Neutrophil (primary cell): Measurements from ENCODE around the gene ATP2B3.

Source experiments
- H3K27ac ChIP-seq: fragments of 200-600 bp; sonication (generic); 2 replicates; pipeline ENCODE4 v1.5.1; 2016; ENCODE audit warnings: mild to moderate bottlenecking, moderate library complexity
- H3K27me3 ChIP-seq: fragments of 200-600 bp; sonication (generic); 2 replicates; pipeline ENCODE4 v1.6.0; 2016; ENCODE audit warnings: mild to moderate bottlenecking
- H3K36me3 ChIP-seq: fragments of 200-600 bp; sonication (generic); 2 replicates; pipeline ENCODE4 v1.5.1; 2017
- H3K4me1 ChIP-seq, 2 experiments: fragments of 200-600 bp in 1 of 2; sonication (generic) in 1 of 2; 1 replicate in 1 of 2; 2 replicates in 1 of 2; pipeline versions ENCODE4 v1.5.1 to v1.6.1; 2013 to 2016; ENCODE audit warnings: low read depth in 1 of 2, low read length in 1 of 2, mild to moderate bottlenecking in 1 of 2, moderate library complexity in 1 of 2; ENCODE audit not compliant: control insufficient read depth in 1 of 2, insufficient read depth in 1 of 2
- H3K4me3 ChIP-seq, 2 experiments: fragments of 200-600 bp in 1 of 2; sonication (generic) in 1 of 2; 1 replicate in 1 of 2; 2 replicates in 1 of 2; pipeline ENCODE4 v1.5.1; 2013 to 2016; ENCODE audit warnings: low read depth in 1 of 2, low read length in 1 of 2, mild to moderate bottlenecking in 1 of 2, moderate library complexity in 1 of 2
- H3K9me3 ChIP-seq: fragments of 200-600 bp; sonication (generic); 2 replicates; pipeline ENCODE4 v1.5.1; 2016
- CTCF ChIP-seq: fragments of 200-600 bp; sonication (generic); IDR thresholded peaks from 2 replicates; pipeline ENCODE4 v1.5.1; 2016; ENCODE audit warnings: antibody characterized with exemption

ATP2B3 gene

GRCh38 chrX:153620576-153620975 lies 103.1 kb downstream of the ATP2B3 start:
- H3K27ac ChIP-seq = no peak overlapping the region
- TF ChIP-seq CTCF = no peak

GRCh38 chrX:153621949-153622598 lies 104.6 kb downstream of the ATP2B3 start:
- peaks cover 13% of the 10 kb centered on the region for H3K27me3 ChIP-seq
- H3K4me1 ChIP-seq = no peaks in the 10 kb centered on the region
- no peaks in the 10 kb centered on the region for H3K36me3 ChIP-seq
- no peaks in the 10 kb centered on the region for H3K9me3 ChIP-seq
- no peak overlapping the region for H3K27ac ChIP-seq
- no peak overlapping the region for H3K4me3 ChIP-seq
- TF ChIP-seq CTCF = no peak

More at GRCh38 chrX:153620576-153620975, 103.1 kb downstream of the ATP2B3 start:
- Histone ChIP-seq H3K4me3 (no peak overlapping the region), H3K36me3 (no peaks in the 10 kb centered on the region), H3K27me3 (peaks cover 13% of the 10 kb centered on the region), H3K4me1 (no peaks in the 10 kb centered on the region), H3K9me3 (no peaks in the 10 kb centered on the region)

DNA sequence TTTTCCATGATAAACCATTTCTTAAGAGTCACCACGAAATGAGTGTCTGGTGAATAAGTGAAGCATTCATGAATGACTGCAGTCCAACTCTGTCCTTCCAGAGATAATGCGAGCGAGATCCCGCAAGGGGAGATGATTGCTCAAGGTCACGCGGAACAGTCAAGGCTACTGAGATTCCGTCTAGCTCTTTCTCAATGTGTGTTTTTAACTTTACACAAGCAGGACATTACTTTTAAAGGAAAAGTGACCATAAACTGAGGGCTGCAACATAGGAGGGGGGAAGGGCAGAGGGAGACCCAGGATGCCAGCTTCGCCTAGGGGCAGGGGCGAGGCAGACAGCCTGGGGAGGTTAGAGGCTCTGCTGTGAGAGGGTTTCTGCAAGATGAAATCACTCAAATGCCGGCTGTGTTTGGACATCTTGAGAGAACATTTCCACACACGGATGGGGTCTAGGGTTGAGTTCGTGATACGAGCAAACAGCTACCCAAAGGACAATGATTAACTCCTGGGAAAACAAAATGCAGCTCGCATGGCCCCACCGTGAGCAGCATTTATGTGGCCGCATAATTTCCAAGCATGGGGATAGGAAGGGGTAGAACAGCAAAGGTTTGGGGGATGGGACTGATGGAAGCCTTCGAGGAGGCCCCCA lies 105.3 kb downstream of the ATP2B3 start:
- Histone ChIP-seq H3K27ac (no peak overlapping the region), H3K4me3 (no peak overlapping the region), H3K36me3 (no peaks in the 10 kb centered on the region), H3K4me1 (no peaks in the 10 kb centered on the region), H3K9me3 (no peaks in the 10 kb centered on the region), H3K27me3 (peaks cover 10% of the 10 kb centered on the region)
- no peak for TF ChIP-seq CTCF

GRCh38 chrX:153623310-153624029 lies 106.0 kb downstream of the ATP2B3 start:
- H3K4me1 ChIP-seq = no peaks in the 10 kb centered on the region
- no peak for TF ChIP-seq CTCF
- peaks cover 3% of the 10 kb centered on the region for H3K27me3 ChIP-seq
- no peak overlapping the region for H3K27ac ChIP-seq
- H3K9me3 ChIP-seq = no peaks in the 10 kb centered on the region
- no peaks in the 10 kb centered on the region for H3K36me3 ChIP-seq
- H3K4me3 ChIP-seq = no peak overlapping the region

GRCh38 chrX:153624196-153625091 lies 107.0 kb downstream of the ATP2B3 start:
- H3K27ac ChIP-seq = no peak overlapping the region
- no peak overlapping the region for H3K4me3 ChIP-seq
- no peaks in the 10 kb centered on the region for H3K4me1 ChIP-seq
- no peaks in the 10 kb centered on the region for H3K36me3 ChIP-seq
- no peak for TF ChIP-seq CTCF
- no peaks in the 10 kb centered on the region for H3K27me3 ChIP-seq
- H3K9me3 ChIP-seq = no peaks in the 10 kb centered on the region
